DOHH2 (cell line): Measurements from ENCODE around the gene IL36G.

Experiments
- H3F3A ChIP-seq: fragments of 200-600 bp; sonication (generic), shearing (Covaris generic); 2 replicates; pipeline ENCODE4 v1.6.0; 2016; ENCODE audit warnings: antibody characterized with exemption, mild to moderate bottlenecking; ENCODE audit not compliant: control insufficient read depth, insufficient read depth
- H3K27ac ChIP-seq: fragments of 200-600 bp; sonication (generic); 2 replicates; pipeline ENCODE4 v1.5.1; 2014; ENCODE audit warnings: low read depth, mild to moderate bottlenecking, low read length, moderate library complexity
- H3K27me3 ChIP-seq: fragments of 200-600 bp; sonication (generic); 2 replicates; pipeline ENCODE4 v1.6.1; 2014; ENCODE audit warnings: mild to moderate bottlenecking, low read length, mixed read lengths; ENCODE audit not compliant: control insufficient read depth
- H3K36me3 ChIP-seq: fragments of 200-600 bp; sonication (generic); 2 replicates; pipeline ENCODE4 v1.6.1; 2014; ENCODE audit warnings: mild to moderate bottlenecking, low read length, moderate library complexity, mixed read lengths; ENCODE audit not compliant: control insufficient read depth
- H3K4me1 ChIP-seq: fragments of 200-600 bp; sonication (generic); 2 replicates; pipeline ENCODE4 v1.6.1; 2014; ENCODE audit warnings: mild to moderate bottlenecking, low read length, mixed read lengths; ENCODE audit not compliant: control insufficient read depth
- H3K4me2 ChIP-seq: fragments of 200-600 bp; sonication (generic); 2 replicates; pipeline ENCODE4 v1.6.0; 2014; ENCODE audit warnings: mild to moderate bottlenecking, low read length, moderate library complexity
- H3K4me3 ChIP-seq: fragments of 200-600 bp; sonication (generic); 2 replicates; pipeline ENCODE4 v1.5.1; 2014; ENCODE audit warnings: mild to moderate bottlenecking, low read length, mixed read lengths
- H3K79me2 ChIP-seq: fragments of 200-600 bp; sonication (generic); 2 replicates; pipeline ENCODE4 v1.6.1; 2014; ENCODE audit warnings: mild to moderate bottlenecking, low read length, mixed read lengths; ENCODE audit not compliant: control insufficient read depth
- H3K9me2 ChIP-seq: fragments of 200-600 bp; sonication (generic); replicated peaks from 2 replicates; pipeline ENCODE4 v1.6.1; 2014; ENCODE audit warnings: mild to moderate bottlenecking, low read length, mixed read lengths; ENCODE audit not compliant: control insufficient read depth
- H3K9me3 ChIP-seq: fragments of 200-600 bp; sonication (generic); 2 replicates; pipeline ENCODE4 v1.6.1; 2014; ENCODE audit warnings: antibody characterized with exemption, low read length, mixed read lengths; ENCODE audit not compliant: control insufficient read depth, insufficient read depth
- H4K20me1 ChIP-seq: fragments of 200-600 bp; sonication (generic); 2 replicates; pipeline ENCODE4 v1.6.0; 2014; ENCODE audit warnings: low read depth, mild to moderate bottlenecking, antibody characterized with exemption, low read length, moderate library complexity; ENCODE audit not compliant: control insufficient read depth, insufficient read depth
- EZH2phosphoT487 ChIP-seq: fragments of 200-600 bp; sonication (generic); IDR thresholded peaks from 2 replicates; pipeline ENCODE4 v1.6.1; 2017; ENCODE audit warnings: borderline replicate concordance, mild to moderate bottlenecking, antibody characterized with exemption, low read length, moderate library complexity, mixed read lengths
- TF ChIP-seq, protein P1 (sequence below): fragments of 200-600 bp; sonication (generic); IDR thresholded peaks from one replicate; pipeline ENCODE4 v1.5.1; 2014; ENCODE audit warnings: antibody characterized with exemption, mild to moderate bottlenecking, low read depth, low read length; ENCODE audit not compliant: poor library complexity, severe bottlenecking

Gene IL36G

DNA sequence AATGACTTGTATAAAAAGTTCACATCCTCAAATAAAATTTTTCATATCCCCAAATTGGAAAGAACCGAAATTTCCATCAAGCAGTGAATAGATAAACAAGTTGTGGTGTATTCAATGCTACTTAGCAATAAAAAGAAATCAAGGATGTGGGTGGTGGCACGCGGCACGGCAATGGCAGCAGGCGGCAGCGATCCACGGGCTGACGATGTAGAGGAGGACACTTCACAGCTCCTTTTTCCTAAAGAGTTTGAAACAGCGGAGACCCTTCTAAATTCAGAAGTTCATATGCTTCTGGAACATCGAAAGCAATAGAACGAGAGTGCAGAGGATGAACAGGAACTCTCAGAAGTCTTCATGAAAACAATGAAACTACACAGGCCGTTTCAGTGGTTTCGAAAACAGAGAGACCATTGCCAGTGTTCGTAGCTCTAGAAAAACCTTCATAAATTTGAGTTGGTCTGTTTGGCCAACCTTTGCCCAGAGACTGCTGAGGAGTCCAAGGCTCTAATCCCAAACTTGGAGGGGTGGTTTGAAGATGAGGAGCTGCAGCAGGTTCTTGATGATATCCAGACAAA lies 17.6 kb downstream of the IL36G start:
- H3K9me3 ChIP-seq, result peaks cover 8% of the 10 kb centered on the region
- TF ChIP-seq EZH2phosphoT487, result no peak
- TF ChIP-seq, protein P1, sequence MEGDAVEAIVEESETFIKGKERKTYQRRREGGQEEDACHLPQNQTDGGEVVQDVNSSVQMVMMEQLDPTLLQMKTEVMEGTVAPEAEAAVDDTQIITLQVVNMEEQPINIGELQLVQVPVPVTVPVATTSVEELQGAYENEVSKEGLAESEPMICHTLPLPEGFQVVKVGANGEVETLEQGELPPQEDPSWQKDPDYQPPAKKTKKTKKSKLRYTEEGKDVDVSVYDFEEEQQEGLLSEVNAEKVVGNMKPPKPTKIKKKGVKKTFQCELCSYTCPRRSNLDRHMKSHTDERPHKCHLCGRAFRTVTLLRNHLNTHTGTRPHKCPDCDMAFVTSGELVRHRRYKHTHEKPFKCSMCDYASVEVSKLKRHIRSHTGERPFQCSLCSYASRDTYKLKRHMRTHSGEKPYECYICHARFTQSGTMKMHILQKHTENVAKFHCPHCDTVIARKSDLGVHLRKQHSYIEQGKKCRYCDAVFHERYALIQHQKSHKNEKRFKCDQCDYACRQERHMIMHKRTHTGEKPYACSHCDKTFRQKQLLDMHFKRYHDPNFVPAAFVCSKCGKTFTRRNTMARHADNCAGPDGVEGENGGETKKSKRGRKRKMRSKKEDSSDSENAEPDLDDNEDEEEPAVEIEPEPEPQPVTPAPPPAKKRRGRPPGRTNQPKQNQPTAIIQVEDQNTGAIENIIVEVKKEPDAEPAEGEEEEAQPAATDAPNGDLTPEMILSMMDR, result no peak
- no peaks in the 10 kb centered on the region for H3K36me3 ChIP-seq
- no peak overlapping the region for H3K4me3 ChIP-seq
- H3K27ac ChIP-seq, result no peak overlapping the region
- H3K9me2 ChIP-seq, result no peaks in the 10 kb centered on the region
- H3F3A ChIP-seq, result no peaks in the 10 kb centered on the region
- no peak overlapping the region for H3K4me2 ChIP-seq
- H4K20me1 ChIP-seq, result no peaks in the 10 kb centered on the region
- no peaks in the 10 kb centered on the region for H3K4me1 ChIP-seq
- H3K27me3 ChIP-seq, result no peaks in the 10 kb centered on the region
- no peaks in the 10 kb centered on the region for H3K79me2 ChIP-seq

DNA sequence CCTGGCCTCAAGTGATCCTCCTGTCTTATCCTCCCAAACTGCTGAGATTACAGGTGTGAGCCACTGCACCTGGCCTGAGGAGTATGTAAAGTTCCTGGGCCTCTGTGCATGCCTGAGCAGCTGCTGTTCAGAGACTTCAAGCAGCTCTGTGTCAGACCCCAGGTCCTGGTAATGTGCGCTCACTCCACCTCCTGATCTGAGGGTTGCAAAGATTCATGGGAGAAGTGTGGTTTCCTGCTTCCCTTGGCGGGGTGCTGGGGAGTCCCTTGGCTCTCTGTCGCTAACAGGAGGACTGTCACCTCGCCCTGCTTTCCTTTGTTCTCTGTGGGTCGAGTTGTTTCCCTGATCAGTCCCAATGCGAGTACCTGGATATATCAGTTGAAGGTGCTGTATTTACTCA lies 18.8 kb downstream of the IL36G start:
- no peak for TF ChIP-seq EZH2phosphoT487
- TF ChIP-seq, protein P1, result no peak
- Histone ChIP-seq H3K9me2 (no peaks in the 10 kb centered on the region), H3K36me3 (no peaks in the 10 kb centered on the region), H3K27me3 (no peaks in the 10 kb centered on the region), H3K27ac (no peak overlapping the region), H3K79me2 (no peaks in the 10 kb centered on the region), H3K9me3 (peaks cover 18% of the 10 kb centered on the region), H4K20me1 (no peaks in the 10 kb centered on the region), H3K4me3 (no peak overlapping the region), H3F3A (no peaks in the 10 kb centered on the region), H3K4me1 (no peaks in the 10 kb centered on the region), H3K4me2 (no peak overlapping the region)

DNA sequence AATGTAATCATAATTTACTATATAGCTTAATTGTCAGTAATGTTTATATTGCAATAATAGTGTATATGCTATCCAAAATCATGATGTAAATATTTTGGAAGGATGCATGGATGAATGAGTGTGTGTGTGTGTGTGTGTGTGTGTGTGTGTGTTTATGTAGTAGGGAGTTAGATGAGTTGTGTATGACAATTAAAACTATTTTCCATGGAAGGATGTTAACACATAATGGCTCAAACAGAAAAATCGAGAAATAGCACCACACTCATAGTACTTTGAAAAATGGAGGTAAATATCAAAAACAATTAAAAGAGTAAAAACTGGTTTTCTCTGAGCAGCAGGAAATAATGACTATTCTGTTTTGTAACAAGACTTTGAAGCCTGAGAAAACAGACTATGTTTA lies 19.3 kb downstream of the IL36G start:
- H3K4me3 ChIP-seq, result no peak overlapping the region
- H3K4me1 ChIP-seq, result no peaks in the 10 kb centered on the region
- H3K27me3 ChIP-seq, result no peaks in the 10 kb centered on the region
- H3K27ac ChIP-seq, result no peak overlapping the region
- H3K9me3 ChIP-seq, result peaks cover 18% of the 10 kb centered on the region
- H3K9me2 ChIP-seq, result no peaks in the 10 kb centered on the region
- TF ChIP-seq, protein P1, result no peak
- TF ChIP-seq EZH2phosphoT487, result no peak
- H3K79me2 ChIP-seq, result no peaks in the 10 kb centered on the region
- H3F3A ChIP-seq, result no peaks in the 10 kb centered on the region
- H3K36me3 ChIP-seq, result no peaks in the 10 kb centered on the region
- no peak overlapping the region for H3K4me2 ChIP-seq
- H4K20me1 ChIP-seq, result no peaks in the 10 kb centered on the region

DNA sequence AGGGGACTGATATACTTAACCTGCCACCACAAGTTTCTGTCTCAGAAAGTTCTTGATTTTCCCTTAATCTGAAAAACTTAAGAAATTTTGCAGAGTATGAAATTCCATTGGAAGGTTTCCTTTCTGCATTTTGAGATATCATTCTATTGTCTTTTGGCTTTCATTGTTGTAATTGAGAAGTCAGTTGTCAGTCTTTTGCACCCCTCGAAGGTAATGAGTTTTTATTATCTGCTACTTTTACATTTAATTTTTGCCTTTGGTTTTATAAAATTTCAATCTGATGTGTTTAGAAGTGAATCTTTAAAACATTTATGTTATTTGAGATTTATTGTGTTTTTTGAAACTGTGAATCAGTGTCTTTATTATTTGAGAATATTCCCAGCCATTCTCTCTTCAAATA lies 22.6 kb downstream of the IL36G start:
- 0 out of 2 replicates have a peak, but pooled peaks cover 2% of the 10 kb centered on the region for H3K27me3 ChIP-seq
- H3K79me2 ChIP-seq, result no peaks in the 10 kb centered on the region
- H3F3A ChIP-seq, result no peaks in the 10 kb centered on the region
- TF ChIP-seq EZH2phosphoT487, result no peak
- H3K9me3 ChIP-seq, result peaks cover 18% of the 10 kb centered on the region
- H3K4me1 ChIP-seq, result no peaks in the 10 kb centered on the region
- no peaks in the 10 kb centered on the region for H3K36me3 ChIP-seq
- no peaks in the 10 kb centered on the region for H3K9me2 ChIP-seq
- H3K27ac ChIP-seq, result no peak overlapping the region
- no peak overlapping the region for H3K4me3 ChIP-seq
- no peaks in the 10 kb centered on the region for H4K20me1 ChIP-seq
- no peak overlapping the region for H3K4me2 ChIP-seq
